ENCODE measurements around the gene BTBD6. TPM values are rescaled to one million over a fixed set of nuclear protein-coding genes. Genes with fewer than 3 reads are reported as not detected.
"Not testable (repeated sequence)": the region's sequence is repeated elsewhere in the genome, so short reads cannot be mapped to it uniquely, and the experiment has no call there.

Gene BTBD6
- total and polyA plus RNA-seq, 2 experiments from 2014 or later = 20.3 to 20.9 TPM

- no peak overlapping the region for H3K4me3 ChIP-seq
- no peaks in the 10 kb centered on the region for H3K27me3 ChIP-seq
- no peaks in the 10 kb centered on the region for H3K36me3 ChIP-seq
- no peaks in the 10 kb centered on the region for H3K9me3 ChIP-seq (ENCODE audit: low read depth)
- no peak overlapping the region for H3K27ac ChIP-seq
- TF ChIP-seq, protein P1, sequence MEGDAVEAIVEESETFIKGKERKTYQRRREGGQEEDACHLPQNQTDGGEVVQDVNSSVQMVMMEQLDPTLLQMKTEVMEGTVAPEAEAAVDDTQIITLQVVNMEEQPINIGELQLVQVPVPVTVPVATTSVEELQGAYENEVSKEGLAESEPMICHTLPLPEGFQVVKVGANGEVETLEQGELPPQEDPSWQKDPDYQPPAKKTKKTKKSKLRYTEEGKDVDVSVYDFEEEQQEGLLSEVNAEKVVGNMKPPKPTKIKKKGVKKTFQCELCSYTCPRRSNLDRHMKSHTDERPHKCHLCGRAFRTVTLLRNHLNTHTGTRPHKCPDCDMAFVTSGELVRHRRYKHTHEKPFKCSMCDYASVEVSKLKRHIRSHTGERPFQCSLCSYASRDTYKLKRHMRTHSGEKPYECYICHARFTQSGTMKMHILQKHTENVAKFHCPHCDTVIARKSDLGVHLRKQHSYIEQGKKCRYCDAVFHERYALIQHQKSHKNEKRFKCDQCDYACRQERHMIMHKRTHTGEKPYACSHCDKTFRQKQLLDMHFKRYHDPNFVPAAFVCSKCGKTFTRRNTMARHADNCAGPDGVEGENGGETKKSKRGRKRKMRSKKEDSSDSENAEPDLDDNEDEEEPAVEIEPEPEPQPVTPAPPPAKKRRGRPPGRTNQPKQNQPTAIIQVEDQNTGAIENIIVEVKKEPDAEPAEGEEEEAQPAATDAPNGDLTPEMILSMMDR (IDR thresholded peaks at IDR 0.05; ENCODE audit: low read depth, low read length) = no peak
- no peak for DNase-seq (ENCODE audit: low read depth in 1 of 2, low spot score in 1 of 2)
- no peaks in the 10 kb centered on the region for H3K4me1 ChIP-seq (ENCODE audit: low read depth)
Measured at GRCh38 chr14:105292826-105293711, 44.7 kb downstream of the BTBD6 start.

DNA sequence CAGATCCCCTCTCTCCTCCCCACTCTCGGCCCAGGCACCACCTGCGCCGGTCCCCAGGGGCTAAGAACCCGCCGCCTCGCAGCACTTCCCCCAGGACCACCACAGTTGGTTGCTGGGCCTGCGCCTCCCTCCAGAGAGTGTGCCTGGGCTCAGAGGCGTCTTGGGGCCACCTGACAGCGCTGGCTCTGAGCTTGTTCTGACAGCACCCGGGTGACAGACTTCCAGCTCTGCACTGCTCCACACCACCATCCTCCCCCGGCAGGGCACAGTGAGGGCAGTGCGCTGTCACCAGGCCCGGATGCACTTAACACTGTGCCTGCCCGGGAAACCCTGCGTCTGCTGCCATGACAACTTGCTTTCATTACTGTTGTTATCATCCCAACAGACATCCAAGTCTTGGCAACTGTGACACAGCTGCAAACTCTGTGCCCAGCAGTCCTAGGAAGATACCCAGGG is 45.8 kb downstream of the BTBD6 start:
- Histone ChIP-seq H3K27ac (no peak overlapping the region), H3K36me3 (no peaks in the 10 kb centered on the region), H3K4me3 (no peak overlapping the region), H3K9me3 (ENCODE audit: low read depth) (no peaks in the 10 kb centered on the region), H3K4me1 (ENCODE audit: low read depth) (no peaks in the 10 kb centered on the region), H3K27me3 (no peaks in the 10 kb centered on the region)
- peak in 1 of 2 donors; percentile 47 for DNase-seq (ENCODE audit: low read depth in 1 of 2, low spot score in 1 of 2)
- TF ChIP-seq, protein P1 (IDR thresholded peaks at IDR 0.05; ENCODE audit: low read depth, low read length) = no peak

DNA sequence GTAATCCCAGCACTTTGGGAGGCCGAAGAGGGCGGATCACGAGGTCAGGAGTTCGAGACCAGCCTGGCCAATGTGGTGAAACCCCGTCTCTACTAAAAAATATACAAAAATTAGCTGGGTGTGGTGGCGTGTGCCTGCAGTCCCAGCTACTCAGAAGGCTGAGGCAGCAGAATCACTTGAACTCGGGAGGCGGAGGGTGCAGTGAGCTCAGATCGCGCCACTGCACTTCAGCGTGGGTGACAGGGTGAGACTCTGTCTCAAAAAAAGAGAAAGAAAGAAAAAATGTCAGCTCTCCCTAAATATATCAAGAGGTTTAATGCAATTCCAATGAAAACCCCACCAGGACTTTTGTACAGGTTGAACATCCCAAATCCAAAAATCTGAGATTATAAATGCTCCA is 49.0 kb downstream of the BTBD6 start:
- not testable (repeated sequence) for DNase-seq (ENCODE audit: low read depth in 1 of 2, low spot score in 1 of 2); H3K36me3 ChIP-seq; H3K27ac ChIP-seq; H3K4me1 ChIP-seq (ENCODE audit: low read depth); H3K27me3 ChIP-seq; H3K4me3 ChIP-seq; H3K9me3 ChIP-seq (ENCODE audit: low read depth)

GRCh38 chr14:105299654-105300541 is 51.6 kb downstream of the BTBD6 start:
- Histone ChIP-seq H3K4me3 (peak overlapping the region; percentile 73), H3K27ac (peak overlapping the region; percentile 97), H3K36me3 (no peaks in the 10 kb centered on the region), H3K4me1 (ENCODE audit: low read depth) (no peaks in the 10 kb centered on the region), H3K9me3 (ENCODE audit: low read depth) (no peaks in the 10 kb centered on the region), H3K27me3 (no peaks in the 10 kb centered on the region)
- TF ChIP-seq, protein P1 (IDR thresholded peaks at IDR 0.05; ENCODE audit: low read depth, low read length) = no peak
- no peak for DNase-seq (ENCODE audit: low read depth in 1 of 2, low spot score in 1 of 2)

Other genes starting within 250 kb of the BTBD6 start
- gene CDCA4, start 227.4 kb upstream of the BTBD6 start, total RNA-seq = 36.7 and 47.7 TPM in 2 replicates
- gene CDCA4, start 227.4 kb upstream of the BTBD6 start, polyA plus RNA-seq = 34.5 and 46.0 TPM in 2 replicates
- gene GPR132, start 183.1 kb upstream of the BTBD6 start, total RNA-seq = 1.2 and 2.0 TPM in 2 replicates
- 1.0 TPM in 2 replicates for gene GPR132, start 183.1 kb upstream of the BTBD6 start, polyA plus RNA-seq
- 23.1 and 30.7 TPM in 2 replicates for gene JAG2, start 79.8 kb upstream of the BTBD6 start, total RNA-seq
- gene JAG2, start 79.8 kb upstream of the BTBD6 start, polyA plus RNA-seq = 12.4 and 21.1 TPM in 2 replicates
- gene NUDT14, start 67.2 kb upstream of the BTBD6 start, total RNA-seq = 33.2 and 41.3 TPM in 2 replicates
- 64.3 and 74.4 TPM in 2 replicates for gene NUDT14, start 67.2 kb upstream of the BTBD6 start, polyA plus RNA-seq
- 43.9 and 82.2 TPM in 2 replicates for gene BRF1, start 52.5 kb downstream of the BTBD6 start, total RNA-seq
- gene BRF1, start 52.5 kb downstream of the BTBD6 start, polyA plus RNA-seq = 22.2 and 26.6 TPM in 2 replicates
- gene PACS2, start 66.2 kb downstream of the BTBD6 start, total RNA-seq = 96.3 and 144 TPM in 2 replicates
- 66.1 and 79.1 TPM in 2 replicates for gene PACS2, start 66.2 kb downstream of the BTBD6 start, polyA plus RNA-seq
- 2.5 and 3.7 TPM in 2 replicates for gene TEX22, start 150.0 kb downstream of the BTBD6 start, total RNA-seq
- gene TEX22, start 150.0 kb downstream of the BTBD6 start, polyA plus RNA-seq = 3.0 and 4.1 TPM in 2 replicates
- gene MTA1, start 171.3 kb downstream of the BTBD6 start, total RNA-seq = 136 and 208 TPM in 2 replicates
- gene MTA1, start 171.3 kb downstream of the BTBD6 start, polyA plus RNA-seq = 110 and 149 TPM in 2 replicates
- gene CRIP2, start 226.3 kb downstream of the BTBD6 start, total RNA-seq = 804 and 1,173 TPM in 2 replicates
- 1,364 and 1,845 TPM in 2 replicates for gene CRIP2, start 226.3 kb downstream of the BTBD6 start, polyA plus RNA-seq
- 46.9 and 51.1 TPM in 2 replicates for gene CRIP1, start 238.4 kb downstream of the BTBD6 start, total RNA-seq
- 196 and 203 TPM in 2 replicates for gene CRIP1, start 238.4 kb downstream of the BTBD6 start, polyA plus RNA-seq
- gene TEDC1, start 242.7 kb downstream of the BTBD6 start, total RNA-seq = 32.0 and 33.0 TPM in 2 replicates
- gene TEDC1, start 242.7 kb downstream of the BTBD6 start, polyA plus RNA-seq = 27.4 and 27.6 TPM in 2 replicates